IMR-90 (cell line): ENCODE measurements around the gene CACNA1D.

Source experiments
- BHLHE40 ChIP-seq: fragments of 150-350 bp; IDR thresholded peaks from 2 replicates; pipeline ENCODE4 v1.6.1; 2016; ENCODE audit warnings: mild to moderate bottlenecking, low read depth, low read length
- CHD1 ChIP-seq: IDR thresholded peaks from 2 replicates; pipeline ENCODE4 v1.6.1; 2012; ENCODE audit warnings: low read depth, low read length, improper control_type of control experiment
- CTCF ChIP-seq: conservative IDR thresholded peaks from 2 replicates; pipeline ENCODE4 v1.5.1; 2012; ENCODE audit warnings: mild to moderate bottlenecking, low read depth, low read length, improper control_type of control experiment
- ELK1 ChIP-seq: fragments of 150-350 bp; IDR thresholded peaks from 2 replicates; pipeline ENCODE4 v1.6.1; 2016; ENCODE audit warnings: low read depth, mild to moderate bottlenecking, low read length, moderate library complexity, borderline replicate concordance
- FOS ChIP-seq: fragments of 150-350 bp; IDR thresholded peaks from 2 replicates; pipeline ENCODE4 v1.6.1; 2016; ENCODE audit warnings: low read depth, low read length
- MXI1 ChIP-seq: IDR thresholded peaks from 2 replicates; pipeline ENCODE4 v1.6.1; 2012; ENCODE audit warnings: low read depth, mild to moderate bottlenecking, low read length, moderate library complexity, borderline replicate concordance
- NFE2L2 ChIP-seq: fragments of 150-350 bp; IDR thresholded peaks from 2 replicates; pipeline ENCODE4 v1.6.1; 2016; ENCODE audit warnings: low read depth, mild to moderate bottlenecking, low read length
- POLR2A ChIP-seq: IDR thresholded peaks from 2 replicates; pipeline ENCODE4 v1.6.1; 2012; ENCODE audit warnings: mild to moderate bottlenecking, low read depth, low read length
- RAD21 ChIP-seq: IDR thresholded peaks from 2 replicates; pipeline ENCODE4 v1.6.1; 2012; ENCODE audit warnings: low read length, improper control_type of control experiment
- RFX5 ChIP-seq: IDR thresholded peaks from 2 replicates; pipeline ENCODE4 v1.8.0; 2012; ENCODE audit warnings: low read depth, mild to moderate bottlenecking, low read length, moderate library complexity
- SMC3 ChIP-seq: fragments of 150-350 bp; IDR thresholded peaks from 2 replicates; pipeline ENCODE4 v1.6.1; 2016; ENCODE audit warnings: low read depth, mild to moderate bottlenecking, antibody characterized with exemption, low read length, moderate library complexity
- USF2 ChIP-seq: fragments of 150-350 bp; IDR thresholded peaks from 2 replicates; pipeline ENCODE4 v1.6.1; 2017; ENCODE audit warnings: mild to moderate bottlenecking, antibody characterized with exemption, low read length, low read depth

- TF ChIP-seq CTCF, result no peak
- TF ChIP-seq POLR2A, result no peak
- no peak for TF ChIP-seq MXI1
- no peak for TF ChIP-seq USF2
- TF ChIP-seq FOS, result no peak
- TF ChIP-seq NFE2L2, result no peak
- TF ChIP-seq ELK1, result no peak
- no peak for TF ChIP-seq RFX5
- TF ChIP-seq SMC3, result no peak
- TF ChIP-seq RAD21, result no peak
- no peak for TF ChIP-seq CHD1
- no peak for TF ChIP-seq BHLHE40
These were observed 132.5 kb downstream of the CACNA1D start for GRCh38 chr3:53626876-53627275.
